ENCODE results near the gene ALLC. TPM values are rescaled to one million over a fixed set of nuclear protein-coding genes. Genes with fewer than 3 reads are reported as not detected.

ALLC gene
- total RNA-seq, 4 donors from 2014 or later = not detected

- H3K4me1 ChIP-seq = no peaks in the 10 kb centered on the region
- TF ChIP-seq POLR2A (IDR thresholded peaks at IDR 0.05) (no peak), CTCF (IDR thresholded peaks at IDR 0.05 in 4 of 5, conservative IDR thresholded peaks at IDR 0.05 in 1 of 5) (no peak)
- ATAC-seq (no peak), DNase-seq (no peak)
- H3K27me3 ChIP-seq = no peaks in the 10 kb centered on the region
- in situ Hi-C loops (cut with MboI; ENCODE audit: low sequenced_read_pairs in 4 of 4) (no loop called here), intact Hi-C loops (cut with DNase I; ENCODE audit: low total_unique reads) (no loop called here)
- no peaks in the 10 kb centered on the region for H3K9me3 ChIP-seq
- H3K4me3 ChIP-seq = no peak overlapping the region
- no peaks in the 10 kb centered on the region for H3K36me3 ChIP-seq
- H3K27ac ChIP-seq = no peak overlapping the region
Observed at GRCh38 chr2:3747826-3748225, 89.8 kb downstream of the ALLC start.

GRCh38 chr2:3749201-3749600 is 91.2 kb downstream of the ALLC start:
- Histone ChIP-seq H3K27me3 (peaks cover 0 to 2% (median 0%) of the 10 kb centered on the region in 3 donors), H3K4me3 (no peak overlapping the region), H3K9me3 (no peaks in the 10 kb centered on the region), H3K27ac (no peak overlapping the region), H3K4me1 (no peaks in the 10 kb centered on the region), H3K36me3 (no peaks in the 10 kb centered on the region)
- DNase-seq (no peak), ATAC-seq (no peak)
- in situ Hi-C loops (cut with MboI; ENCODE audit: low sequenced_read_pairs in 4 of 4) (no loop called here), intact Hi-C loops (cut with DNase I; ENCODE audit: low total_unique reads) (no loop called here)
- TF ChIP-seq CTCF (IDR thresholded peaks at IDR 0.05 in 4 of 5, conservative IDR thresholded peaks at IDR 0.05 in 1 of 5) (no peak), POLR2A (IDR thresholded peaks at IDR 0.05) (no peak)

- in situ Hi-C loops (cut with MboI; ENCODE audit: low sequenced_read_pairs in 4 of 4) = no loop called here
- intact Hi-C loops (cut with DNase I; ENCODE audit: low total_unique reads) = no loop called here
- ATAC-seq (no peak), DNase-seq (no peak)
- Histone ChIP-seq H3K9me3 (no peaks in the 10 kb centered on the region), H3K4me1 (no peaks in the 10 kb centered on the region), H3K4me3 (no peak overlapping the region), H3K27ac (no peak overlapping the region), H3K27me3 (peaks cover 0 to 2% (median 0%) of the 10 kb centered on the region in 3 donors), H3K36me3 (no peaks in the 10 kb centered on the region)
- TF ChIP-seq CTCF (IDR thresholded peaks at IDR 0.05 in 4 of 5, conservative IDR thresholded peaks at IDR 0.05 in 1 of 5) (no peak), POLR2A (IDR thresholded peaks at IDR 0.05) (no peak)
Observed at GRCh38 chr2:3751251-3751650, 93.3 kb downstream of the ALLC start.

- no peak for DNase-seq
- Histone ChIP-seq H3K9me3 (no peaks in the 10 kb centered on the region), H3K4me1 (no peaks in the 10 kb centered on the region), H3K36me3 (no peaks in the 10 kb centered on the region), H3K4me3 (no peak overlapping the region), H3K27ac (no peak overlapping the region), H3K27me3 (peaks cover 0 to 2% (median 0%) of the 10 kb centered on the region in 3 donors)
- intact Hi-C loops (cut with DNase I; ENCODE audit: low total_unique reads) = no loop called here
- no peak for ATAC-seq
- TF ChIP-seq CTCF (IDR thresholded peaks at IDR 0.05 in 4 of 5, conservative IDR thresholded peaks at IDR 0.05 in 1 of 5) (no peak), POLR2A (IDR thresholded peaks at IDR 0.05) (no peak)
- in situ Hi-C loops (cut with MboI; ENCODE audit: low sequenced_read_pairs in 4 of 4) = no loop called here
Observed at GRCh38 chr2:3751806-3752205, 93.8 kb downstream of the ALLC start.

Other genes with a start within 250 kb of the ALLC start
- gene ADI1, start 138.7 kb upstream of the ALLC start, total RNA-seq = 10 to 100 TPM; 40.2 to 98.6 (median 92.3) TPM
- 10 to 100 TPM; 20.6 to 27.4 (median 23.6) TPM for gene RNASEH1, start 99.9 kb upstream of the ALLC start, total RNA-seq
- gene RPS7, start 82.9 kb upstream of the ALLC start, total RNA-seq = 1,000 to 10,000 TPM; 1,367 to 1,677 (median 1,461) TPM
- under 1 TPM in 2 of 4 donors, not detected in 2; 0.29 to 0.36 TPM for gene COLEC11, start 63.1 kb upstream of the ALLC start, total RNA-seq
- gene DCDC2C, start 45.4 kb downstream of the ALLC start, total RNA-seq = not detected

Data from gastrocnemius medialis (tissue), 4 donors.